Upper lobe of left lung (tissue), 6 donors: ENCODE data around the gene WNT16. TPM values are rescaled to one million over a fixed set of nuclear protein-coding genes. Genes with fewer than 3 reads are reported as not detected.

Source experiments
- ATAC-seq, 2 donors: fragments of 200-7000 bp; cut with Tn5 transposase; one replicate each; pipeline ENCODE4 v1.9.1; 2022; ENCODE audit warnings: mild to moderate bottlenecking in 2 of 2, moderate library complexity in 2 of 2; ENCODE audit not compliant: low FRiP score in 2 of 2
- DNase-seq, 2 donors: peaks; one replicate each; pipeline ENCODE4 v3.0.0-alpha.2; 2019 to 2020
- H3K27ac ChIP-seq, 4 donors: fragments of 200-600 bp; sonication (generic); one replicate each; pipeline ENCODE4 v1.5.1; 2016 to 2019
- H3K27me3 ChIP-seq, 4 donors: fragments of 200-600 bp; sonication (generic); one replicate each; pipeline ENCODE4 v1.5.1; 2017 to 2019
- H3K36me3 ChIP-seq, 4 donors: fragments of 200-600 bp; sonication (generic); one replicate each; pipeline ENCODE4 v1.5.1; 2016 to 2019
- H3K4me1 ChIP-seq, 4 donors: fragments of 200-600 bp; sonication (generic); one replicate each; pipeline ENCODE4 v1.5.1; 2018 to 2019
- H3K4me3 ChIP-seq, 4 donors: fragments of 200-600 bp; sonication (generic); one replicate each; pipeline ENCODE4 v1.5.1; 2017 to 2019; ENCODE audit warnings: mild to moderate bottlenecking in 2 of 4, moderate library complexity in 1 of 4
- H3K9me3 ChIP-seq, 4 donors: fragments of 200-600 bp; sonication (generic); one replicate each; pipeline ENCODE4 v1.5.1; 2018 to 2019
- EP300 ChIP-seq, 4 donors: sonication (generic); formaldehyde crosslinking; IDR thresholded peaks; one replicate each; pipeline ENCODE4 v1.5.1; 2017; ENCODE audit warnings: antibody characterized with exemption in 4 of 4, control low read depth in 2 of 4
- POLR2A ChIP-seq, 4 donors: fragments of 450-650 bp; IDR thresholded peaks; one replicate each; pipeline ENCODE4 v1.5.1; 2016 to 2017; ENCODE audit warnings: antibody characterized with exemption in 4 of 4, mild to moderate bottlenecking in 2 of 4
- POLR2AphosphoS5 ChIP-seq, 2 donors: sonication (generic); formaldehyde crosslinking; IDR thresholded peaks; one replicate each; pipeline ENCODE4 v1.5.1; 2017; ENCODE audit warnings: antibody characterized with exemption in 2 of 2
- WGBS, 2 donors: methylation state at CpG; one replicate each; pipeline ENCODE4 v1.1.5; 2017 to 2018; 5-methylcytosine and 5-hydroxymethylcytosine counted together
- total RNA-seq, 6 donors: library from RNA; depleted of rRNA in 4 of 6; stranded (reverse); fragments of >200 nt in 4 of 6; gene quantifications; one replicate each; pipeline versions ENCODE4 v1.1.0 to v1.2.1, GENCODE V29; 2016 to 2021
- TF ChIP-seq, protein P1 (sequence below), 6 experiments: fragments of 450-650 bp in 4 of 6; fragments of 200-600 bp in 2 of 6; sonication (generic) in 2 of 6; IDR thresholded peaks; one replicate each; pipeline ENCODE4 v1.5.1; 2016 to 2019; ENCODE audit warnings: antibody characterized with exemption in 6 of 6
- donor health status: DM: no; HTN: no; CAD: no; lungs with moderate emphysema.
- donor health status: DM: no; HTN: yes; CAD: no; lungs with severe emphysema.

Gene WNT16
- total RNA-seq, 6 donors from 2014 or later = not detected

- H3K27me3 ChIP-seq = no peaks in the 10 kb centered on the region
- no peaks in the 10 kb centered on the region for H3K9me3 ChIP-seq
- peaks cover 0 to 4% (median 0%) of the 10 kb centered on the region in 4 donors for H3K4me1 ChIP-seq
- H3K36me3 ChIP-seq = peaks cover 0 to 12% (median 1%) of the 10 kb centered on the region in 4 donors
- no peak overlapping the region for H3K4me3 ChIP-seq
- TF ChIP-seq, protein P1, sequence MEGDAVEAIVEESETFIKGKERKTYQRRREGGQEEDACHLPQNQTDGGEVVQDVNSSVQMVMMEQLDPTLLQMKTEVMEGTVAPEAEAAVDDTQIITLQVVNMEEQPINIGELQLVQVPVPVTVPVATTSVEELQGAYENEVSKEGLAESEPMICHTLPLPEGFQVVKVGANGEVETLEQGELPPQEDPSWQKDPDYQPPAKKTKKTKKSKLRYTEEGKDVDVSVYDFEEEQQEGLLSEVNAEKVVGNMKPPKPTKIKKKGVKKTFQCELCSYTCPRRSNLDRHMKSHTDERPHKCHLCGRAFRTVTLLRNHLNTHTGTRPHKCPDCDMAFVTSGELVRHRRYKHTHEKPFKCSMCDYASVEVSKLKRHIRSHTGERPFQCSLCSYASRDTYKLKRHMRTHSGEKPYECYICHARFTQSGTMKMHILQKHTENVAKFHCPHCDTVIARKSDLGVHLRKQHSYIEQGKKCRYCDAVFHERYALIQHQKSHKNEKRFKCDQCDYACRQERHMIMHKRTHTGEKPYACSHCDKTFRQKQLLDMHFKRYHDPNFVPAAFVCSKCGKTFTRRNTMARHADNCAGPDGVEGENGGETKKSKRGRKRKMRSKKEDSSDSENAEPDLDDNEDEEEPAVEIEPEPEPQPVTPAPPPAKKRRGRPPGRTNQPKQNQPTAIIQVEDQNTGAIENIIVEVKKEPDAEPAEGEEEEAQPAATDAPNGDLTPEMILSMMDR (IDR thresholded peaks at IDR 0.05) = no peak
- TF ChIP-seq POLR2A (IDR thresholded peaks at IDR 0.05) (no peak), EP300 (IDR thresholded peaks at IDR 0.05) (no peak), POLR2AphosphoS5 (IDR thresholded peaks at IDR 0.05) (no peak)
- DNase-seq = no peak
- WGBS, 2 donors = 96 to 100% methylated on average over 1 of the region's 1 CpG
- no peak overlapping the region for H3K27ac ChIP-seq
- ATAC-seq = no peak
These were observed 15.7 kb downstream of the WNT16 start for GRCh38 chr7:121344497-121344896.

DNA sequence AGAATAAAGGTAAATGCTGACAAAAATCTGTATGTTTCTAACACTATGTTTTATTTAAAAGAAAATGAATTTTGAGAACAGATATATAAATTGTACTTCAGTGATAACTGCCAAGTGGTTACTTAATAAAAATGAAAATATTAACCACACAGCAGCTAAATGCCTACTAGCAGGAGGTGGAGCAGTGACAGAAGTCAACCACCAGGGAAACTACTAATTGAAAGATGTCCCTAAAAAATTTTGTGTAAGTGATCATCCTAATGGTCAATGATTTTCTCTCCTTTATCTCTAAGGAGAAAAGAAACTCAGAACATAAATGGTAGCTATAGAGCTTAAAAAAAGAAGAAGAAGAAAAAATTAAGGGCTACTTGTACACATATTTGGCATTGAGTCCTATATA, 22.9 kb downstream of the WNT16 start:
- Histone ChIP-seq H3K4me1 (no peaks in the 10 kb centered on the region), H3K9me3 (no peaks in the 10 kb centered on the region), H3K4me3 (no peak overlapping the region), H3K27ac (no peak overlapping the region), H3K27me3 (no peaks in the 10 kb centered on the region), H3K36me3 (peaks cover 0 to 34% (median 4%) of the 10 kb centered on the region in 4 donors)
- TF ChIP-seq, protein P1 (IDR thresholded peaks at IDR 0.05) = no peak
- TF ChIP-seq POLR2A (IDR thresholded peaks at IDR 0.05) (no peak), EP300 (IDR thresholded peaks at IDR 0.05) (no peak), POLR2AphosphoS5 (IDR thresholded peaks at IDR 0.05) (no peak)
- ATAC-seq (no peak), DNase-seq (no peak)

DNA sequence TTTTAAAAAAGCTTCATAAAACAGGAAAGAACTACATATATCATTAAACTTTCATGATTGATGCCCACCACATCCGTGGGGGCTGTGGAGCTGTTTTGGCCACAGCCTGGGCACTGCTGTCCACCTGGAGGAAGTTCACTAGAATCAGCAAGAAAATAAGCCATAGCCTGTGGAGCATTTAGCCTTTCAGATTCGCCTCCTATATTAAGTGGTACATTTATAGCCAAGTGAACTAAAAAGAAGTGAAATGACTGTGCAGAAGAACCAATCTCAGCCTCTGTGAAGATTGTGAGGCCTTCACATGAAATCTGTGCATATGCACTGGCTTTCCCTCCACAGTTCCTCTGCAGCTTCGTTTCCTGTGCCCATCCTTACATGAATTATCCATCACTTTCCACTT, 23.5 kb downstream of the WNT16 start:
- H3K27me3 ChIP-seq = no peaks in the 10 kb centered on the region
- 65 to 78% methylated on average over 3 of the region's 3 CpGs for WGBS, 2 donors
- no peak overlapping the region for H3K27ac ChIP-seq
- H3K9me3 ChIP-seq = no peaks in the 10 kb centered on the region
- H3K36me3 ChIP-seq = peaks cover 3 to 34% (median 3%) of the 10 kb centered on the region in 4 donors
- no peak for ATAC-seq
- no peak overlapping the region for H3K4me3 ChIP-seq
- no peak for DNase-seq
- no peaks in the 10 kb centered on the region for H3K4me1 ChIP-seq
- TF ChIP-seq POLR2A (IDR thresholded peaks at IDR 0.05) (no peak), EP300 (IDR thresholded peaks at IDR 0.05) (no peak), POLR2AphosphoS5 (IDR thresholded peaks at IDR 0.05) (no peak)
- TF ChIP-seq, protein P1 (IDR thresholded peaks at IDR 0.05) = no peak

DNA sequence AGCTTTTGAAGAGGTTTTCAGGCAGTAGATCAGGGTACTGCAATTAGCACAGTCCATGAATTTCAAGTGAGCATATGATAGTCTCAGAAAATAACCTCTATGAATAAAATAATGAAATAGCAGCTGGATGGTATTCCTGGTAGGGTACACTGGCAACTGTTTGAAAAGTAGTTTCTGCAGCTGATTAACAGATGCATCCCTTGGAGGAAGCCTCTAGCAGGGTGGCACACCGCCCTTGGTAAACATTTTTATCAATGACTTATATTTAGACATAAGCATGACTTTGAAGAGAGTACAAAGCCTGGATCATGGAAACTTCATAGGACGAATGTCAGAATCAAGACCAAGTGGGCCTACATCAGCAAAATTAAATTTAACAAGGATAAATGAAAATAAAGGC, 26.8 kb downstream of the WNT16 start:
- no peak overlapping the region for H3K4me3 ChIP-seq
- H3K27ac ChIP-seq = no peak overlapping the region
- H3K4me1 ChIP-seq = no peaks in the 10 kb centered on the region
- no peak for DNase-seq
- peaks cover 1 to 56% (median 6%) of the 10 kb centered on the region in 4 donors for H3K36me3 ChIP-seq
- TF ChIP-seq POLR2AphosphoS5 (IDR thresholded peaks at IDR 0.05) (no peak), POLR2A (IDR thresholded peaks at IDR 0.05) (no peak), EP300 (IDR thresholded peaks at IDR 0.05) (no peak)
- TF ChIP-seq, protein P1 (IDR thresholded peaks at IDR 0.05) = no peak
- WGBS, 2 donors = 78 to 93% methylated on average over 2 of the region's 2 CpGs
- ATAC-seq = no peak
- H3K9me3 ChIP-seq = no peaks in the 10 kb centered on the region
- H3K27me3 ChIP-seq = no peaks in the 10 kb centered on the region

DNA sequence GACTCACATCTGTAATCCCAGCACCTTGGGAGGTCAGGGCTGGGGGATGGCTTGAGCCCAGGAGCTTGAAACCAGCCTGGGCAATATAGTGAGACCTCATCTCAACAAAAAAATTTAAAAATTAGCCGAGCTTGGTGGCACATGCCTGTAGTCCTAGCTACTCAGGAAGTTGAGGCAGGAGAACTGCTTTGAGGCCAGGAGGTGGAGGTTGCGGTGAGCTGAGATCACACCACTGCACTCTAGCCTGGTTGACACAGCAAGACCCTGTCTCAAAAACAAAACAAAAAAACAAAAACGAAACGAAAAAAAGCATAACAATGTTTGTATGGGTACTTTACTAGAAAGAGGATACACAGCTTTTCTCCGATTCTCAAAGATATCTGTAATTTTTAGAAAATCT, 31.8 kb downstream of the WNT16 start:
- whole genome bisulfite sequencing, 2 donors = 90 to 93% methylated on average over 5 of the region's 5 CpGs
- Histone ChIP-seq H3K9me3 (no peaks in the 10 kb centered on the region), H3K27ac (no peak overlapping the region), H3K4me3 (no peak overlapping the region), H3K27me3 (no peaks in the 10 kb centered on the region), H3K4me1 (no peaks in the 10 kb centered on the region), H3K36me3 (peaks cover 4 to 61% (median 13%) of the 10 kb centered on the region in 4 donors)
- ATAC-seq (no peak), DNase-seq (no peak)
- TF ChIP-seq, protein P1 (IDR thresholded peaks at IDR 0.05) = no peak
- TF ChIP-seq POLR2AphosphoS5 (IDR thresholded peaks at IDR 0.05) = no peak
- TF ChIP-seq POLR2A (IDR thresholded peaks at IDR 0.05) = no peak
- TF ChIP-seq EP300 (IDR thresholded peaks at IDR 0.05) = no peak
